GM21381 (cell line): ENCODE results near the gene VANGL1.

Experiments used
- ATAC-seq: cut with Tn5 transposase; IDR thresholded peaks from one replicate; pipeline ENCODE4 v1.9.1; 2021; ENCODE audit warnings: mild to moderate bottlenecking, moderate library complexity; ENCODE audit not compliant: unreplicated experiment

VANGL1 gene

GRCh38 chr1:115666702-115667101, 24.9 kb downstream of the VANGL1 start:
- no peak for ATAC-seq

- no peak for ATAC-seq
Measured at GRCh38 chr1:115668579-115668978, 26.8 kb downstream of the VANGL1 start.

GRCh38 chr1:115669002-115669673, 27.4 kb downstream of the VANGL1 start:
- ATAC-seq, result no peak

GRCh38 chr1:115669886-115670285, 28.1 kb downstream of the VANGL1 start:
- no peak for ATAC-seq

GRCh38 chr1:115670476-115671175, 28.9 kb downstream of the VANGL1 start:
- ATAC-seq, result no peak

- no peak for ATAC-seq
Measured at GRCh38 chr1:115671176-115671934, 29.6 kb downstream of the VANGL1 start.

GRCh38 chr1:115672224-115673009, 30.6 kb downstream of the VANGL1 start:
- ATAC-seq, result no peak

- no peak for ATAC-seq
Measured at GRCh38 chr1:115676498-115677181, 34.9 kb downstream of the VANGL1 start.

GRCh38 chr1:115677182-115677555, 35.4 kb downstream of the VANGL1 start:
- no peak for ATAC-seq

- no peak for ATAC-seq
Measured at GRCh38 chr1:115677565-115677964, 35.8 kb downstream of the VANGL1 start.

- ATAC-seq, result no peak
Measured at GRCh38 chr1:115678141-115678540, 36.4 kb downstream of the VANGL1 start.

- no peak for ATAC-seq
Measured at GRCh38 chr1:115679141-115679611, 37.4 kb downstream of the VANGL1 start.

- ATAC-seq, result no peak
Measured at GRCh38 chr1:115680730-115681111, 39.0 kb downstream of the VANGL1 start.

GRCh38 chr1:115682792-115683191, 41.0 kb downstream of the VANGL1 start:
- no peak for ATAC-seq

- ATAC-seq, result no peak
Measured at GRCh38 chr1:115685029-115685705, 43.4 kb downstream of the VANGL1 start.

GRCh38 chr1:115687744-115688143, 46.0 kb downstream of the VANGL1 start:
- no peak for ATAC-seq

- ATAC-seq, result no peak
Measured at GRCh38 chr1:115690972-115691371, 49.2 kb downstream of the VANGL1 start.

GRCh38 chr1:115692224-115692623, 50.5 kb downstream of the VANGL1 start:
- ATAC-seq, result no peak

- ATAC-seq, result no peak
Measured at GRCh38 chr1:115694805-115695204, 53.0 kb downstream of the VANGL1 start.

- no peak for ATAC-seq
Measured at GRCh38 chr1:115697619-115698018, 55.8 kb downstream of the VANGL1 start.
